ENCODE results near the gene SPINT3.

- no peak for TF ChIP-seq ZBTB7A (IDR thresholded peaks at IDR 0.05; ENCODE audit: low read depth)
- TF ChIP-seq CEBPB (IDR thresholded peaks at IDR 0.05) = no peak
- TF ChIP-seq FOXM1 (IDR thresholded peaks at IDR 0.05; ENCODE audit: borderline replicate concordance, low read depth) = no peak
- TF ChIP-seq CREB1 (IDR thresholded peaks at IDR 0.05; ENCODE audit: low read depth) = no peak
- no peak for TF ChIP-seq EP300 (IDR thresholded peaks at IDR 0.05; ENCODE audit: borderline replicate concordance)
- TF ChIP-seq REST (IDR thresholded peaks at IDR 0.05; ENCODE audit: low read depth) = no peak
Measured at GRCh38 chr20:45484676-45485075, 30.7 kb downstream of the SPINT3 start.

All from Ishikawa (cell line).